Stimulated activated CD4-positive, alpha-beta T cell treated with anti-CD3 and anti-CD28 coated beads, TNF-alpha, amount 100 ng/mL, for 4 hours (primary cell): ENCODE results near the gene MYL10.
"Not testable (repeated sequence)": the region's sequence is repeated elsewhere in the genome, so short reads cannot be mapped to it uniquely, and the experiment has no call there.

Experiments
- DNase-seq, 3 experiments: peaks; one replicate each; pipeline ENCODE4 v3.0.0-alpha.2; 2020; ENCODE audit warnings: low read depth in 3 of 3

The MYL10 gene

GRCh38 chr7:101618916-101619315, 10.2 kb downstream of the MYL10 start:
- DNase-seq: no peak

- DNase-seq: no peak
These were observed 10.8 kb downstream of the MYL10 start for GRCh38 chr7:101618207-101618839.

DNA sequence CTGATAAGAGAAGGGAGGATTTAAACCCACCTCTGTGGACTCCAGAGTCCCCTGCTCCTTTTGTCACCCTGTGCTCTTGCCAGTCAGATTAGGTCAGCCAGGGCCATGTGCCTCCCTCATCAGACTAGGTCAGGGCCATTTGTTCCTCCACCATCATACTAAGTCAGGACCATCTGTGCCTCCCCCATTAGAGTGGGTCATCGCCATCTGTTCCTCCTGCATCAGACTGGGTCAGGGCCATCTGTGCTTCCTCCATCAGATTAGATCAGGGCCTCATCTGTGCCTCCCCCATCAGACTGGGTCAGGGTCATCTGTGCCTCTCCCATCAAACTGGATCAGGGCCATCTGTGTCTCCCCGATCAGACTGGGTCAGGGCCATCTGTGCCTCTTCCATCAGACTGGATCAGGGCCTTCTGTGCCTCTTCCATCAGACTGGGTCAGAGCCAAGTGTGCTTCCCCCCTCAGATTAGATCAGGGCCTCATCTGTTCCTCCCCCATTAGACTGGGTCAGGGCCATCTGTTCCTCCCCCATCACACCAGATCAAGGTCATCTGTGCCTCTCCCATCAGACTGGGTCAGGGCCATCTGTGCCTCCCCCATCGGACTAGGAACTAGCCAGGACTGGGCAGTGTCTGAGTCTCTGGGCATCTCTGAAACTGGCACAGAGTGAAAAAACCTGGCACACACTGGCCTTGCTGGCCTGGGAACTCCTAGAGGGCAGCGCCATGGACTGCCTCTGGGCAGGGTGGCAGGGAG, 11.5 kb downstream of the MYL10 start:
- no peak for DNase-seq

DNA sequence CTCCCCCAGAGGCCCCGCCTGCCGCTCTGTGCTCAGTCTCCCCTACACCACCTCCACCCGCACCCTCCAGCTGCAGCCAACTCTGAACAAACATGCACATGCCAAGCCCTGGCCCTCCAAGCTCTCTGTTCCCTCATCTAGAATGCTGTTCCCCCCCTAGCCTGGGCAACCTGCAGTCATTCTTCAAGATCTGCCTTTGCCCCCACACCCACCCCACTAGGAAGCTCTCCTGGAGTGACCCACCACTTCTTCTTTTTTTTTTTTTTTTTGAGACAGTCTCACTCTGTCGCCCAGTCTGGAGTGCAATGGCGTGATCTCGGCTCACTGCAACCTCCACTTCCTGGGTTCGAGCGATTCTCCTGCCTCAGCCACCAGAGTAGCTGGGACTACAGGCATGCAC, 13.7 kb downstream of the MYL10 start:
- no peak for DNase-seq

DNA sequence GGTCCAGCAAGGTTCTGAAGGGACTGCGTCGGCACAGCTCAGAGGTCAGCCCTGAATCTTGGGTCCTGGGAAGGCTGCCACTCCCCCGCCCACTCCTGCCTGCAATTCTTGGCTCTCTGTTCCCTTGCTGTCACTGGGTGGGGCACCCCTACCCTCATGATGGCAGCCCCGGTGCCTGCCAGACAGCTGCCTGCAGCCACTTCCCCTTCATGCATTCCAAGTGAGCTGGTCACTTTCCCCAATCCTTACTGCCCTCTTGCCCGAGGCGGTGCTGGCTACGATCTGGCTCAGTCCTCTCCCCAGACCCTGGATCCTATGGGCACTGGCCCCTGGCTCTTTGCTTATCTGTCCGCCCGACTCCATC, 14.2 kb downstream of the MYL10 start:
- no peak for DNase-seq

GRCh38 chr7:101614098-101614938, 14.8 kb downstream of the MYL10 start:
- no peak for DNase-seq

DNA sequence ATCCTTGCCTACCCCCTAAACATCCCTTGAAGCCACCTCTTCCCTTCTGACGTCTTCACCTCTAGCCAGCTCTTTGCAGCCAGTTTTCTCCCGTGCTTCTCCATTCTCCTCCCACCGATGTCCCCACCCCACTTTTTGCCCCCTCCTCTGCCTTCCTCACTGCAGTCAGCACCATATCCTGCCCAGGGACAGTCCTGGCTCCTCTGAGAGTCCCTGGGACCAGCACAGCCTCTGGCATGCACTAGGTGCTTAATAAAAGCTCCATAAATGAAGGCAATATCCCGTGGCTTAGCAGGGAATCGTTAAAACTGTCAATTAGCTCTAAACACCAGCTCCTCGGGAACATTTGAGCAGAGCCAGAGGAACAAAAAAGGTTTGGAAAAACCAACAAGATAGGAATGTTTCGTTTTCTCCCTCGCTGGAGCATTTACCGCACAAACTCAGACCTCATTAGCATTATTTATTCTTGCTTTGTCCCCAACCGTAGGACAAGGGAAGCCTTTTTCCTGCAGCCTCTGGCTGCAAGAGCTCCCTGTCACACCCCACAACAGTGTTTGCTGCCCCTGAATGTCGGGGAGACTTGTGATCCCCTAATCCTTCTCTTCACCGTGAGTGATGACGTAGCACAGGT, 16.1 kb downstream of the MYL10 start:
- DNase-seq: no peak

DNA sequence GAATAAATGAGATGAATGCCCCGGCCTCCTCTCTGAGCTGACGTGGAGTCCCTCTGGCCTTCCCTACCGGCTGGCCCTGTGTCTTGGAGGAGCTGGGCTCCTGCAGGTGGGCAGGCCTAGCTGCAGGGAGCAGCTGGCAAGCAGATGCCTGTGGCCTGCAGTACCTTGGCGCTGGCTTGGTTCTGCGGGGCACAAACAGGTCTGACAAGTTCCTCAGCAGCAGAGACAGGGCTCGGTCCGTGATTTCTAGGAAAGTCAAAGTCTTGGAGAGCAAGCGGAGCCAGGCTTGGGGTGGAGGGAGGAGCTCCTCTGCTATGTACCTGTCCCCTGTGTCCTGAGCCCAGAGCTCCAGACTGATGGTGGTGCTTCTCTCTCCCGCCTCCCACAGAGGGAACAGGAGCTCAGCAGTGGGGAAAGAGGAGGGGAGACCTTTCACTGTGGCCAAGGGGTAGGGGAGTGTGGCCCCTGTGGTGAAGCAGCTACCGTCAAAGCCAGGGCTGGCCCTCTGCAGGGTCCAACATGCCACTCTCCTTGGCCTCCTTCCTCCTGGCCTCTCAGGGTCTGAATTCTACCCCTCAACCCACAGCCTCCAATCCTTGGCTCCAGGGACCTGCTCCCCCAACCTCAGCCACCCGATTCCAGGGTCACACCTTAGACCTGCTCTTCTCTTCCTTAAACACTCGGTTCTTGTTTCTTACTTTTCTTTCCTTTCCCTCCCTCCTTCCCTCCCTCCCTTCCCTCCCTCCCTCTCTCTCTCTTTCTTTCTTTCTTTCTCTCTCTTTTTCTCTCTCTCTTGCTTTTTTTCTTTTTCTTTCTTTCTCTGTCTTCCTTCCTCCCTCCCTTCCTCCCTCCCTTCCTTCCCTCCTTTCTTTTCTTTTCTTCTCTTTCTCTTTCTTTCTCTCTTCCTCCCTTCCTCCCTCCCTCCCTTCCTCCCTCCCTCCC, 20.1 kb downstream of the MYL10 start:
- no peak for DNase-seq

DNA sequence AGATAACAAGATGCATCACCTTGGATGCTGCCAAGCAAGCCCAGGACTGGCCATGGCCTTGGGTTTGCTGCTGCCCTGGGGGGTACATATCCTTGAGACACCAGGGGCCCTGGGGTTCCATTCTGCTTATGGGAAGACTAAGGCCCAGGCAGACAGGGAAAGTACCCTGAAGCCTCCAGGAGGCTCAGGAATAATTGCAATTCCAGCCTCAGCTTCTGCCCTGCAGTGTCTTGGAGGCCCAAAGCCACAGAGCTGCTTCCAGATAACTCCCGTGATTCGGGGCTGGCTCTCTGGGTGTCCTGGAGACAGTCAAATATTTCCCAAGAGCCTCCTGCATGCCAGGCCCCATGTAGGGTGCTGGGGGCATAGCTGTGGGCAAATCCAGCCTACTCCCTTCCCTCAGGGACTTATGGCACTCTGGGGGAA, 22.6 kb downstream of the MYL10 start:
- DNase-seq: no peak

- DNase-seq: no peak
These were observed 23.2 kb downstream of the MYL10 start for GRCh38 chr7:101605611-101606497.

- DNase-seq: not testable (repeated sequence)
These were observed 24.2 kb downstream of the MYL10 start for GRCh38 chr7:101604934-101605332.

DNA sequence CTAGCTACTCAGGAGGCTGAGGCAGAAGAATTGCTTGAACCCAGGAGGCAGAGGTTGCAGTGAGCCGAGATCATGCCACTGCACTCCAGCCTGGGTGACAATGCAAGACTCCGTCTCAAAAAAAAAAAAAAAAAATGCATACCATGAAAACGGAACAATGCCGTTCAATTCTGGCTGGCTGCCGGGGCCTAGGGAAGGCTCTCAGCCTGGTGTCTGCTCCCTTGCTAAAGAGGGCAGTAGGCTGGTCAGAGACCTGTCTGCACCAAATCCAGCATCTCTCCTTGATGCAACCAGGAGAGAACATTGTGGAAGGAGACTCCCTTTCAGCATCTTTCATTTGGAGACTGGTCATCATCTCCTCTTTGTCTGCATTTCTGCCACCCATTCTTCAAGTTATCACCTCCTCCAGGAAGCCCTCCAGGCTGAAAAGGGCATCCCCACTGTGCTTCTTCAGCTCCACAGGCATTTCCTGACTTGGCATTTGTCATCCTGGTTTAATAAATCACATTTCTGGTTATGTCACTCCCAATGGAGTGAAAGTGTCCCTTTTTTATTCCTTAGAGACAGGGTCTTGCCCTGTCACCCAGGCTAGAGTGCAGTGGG, 24.7 kb downstream of the MYL10 start:
- DNase-seq: no peak

DNA sequence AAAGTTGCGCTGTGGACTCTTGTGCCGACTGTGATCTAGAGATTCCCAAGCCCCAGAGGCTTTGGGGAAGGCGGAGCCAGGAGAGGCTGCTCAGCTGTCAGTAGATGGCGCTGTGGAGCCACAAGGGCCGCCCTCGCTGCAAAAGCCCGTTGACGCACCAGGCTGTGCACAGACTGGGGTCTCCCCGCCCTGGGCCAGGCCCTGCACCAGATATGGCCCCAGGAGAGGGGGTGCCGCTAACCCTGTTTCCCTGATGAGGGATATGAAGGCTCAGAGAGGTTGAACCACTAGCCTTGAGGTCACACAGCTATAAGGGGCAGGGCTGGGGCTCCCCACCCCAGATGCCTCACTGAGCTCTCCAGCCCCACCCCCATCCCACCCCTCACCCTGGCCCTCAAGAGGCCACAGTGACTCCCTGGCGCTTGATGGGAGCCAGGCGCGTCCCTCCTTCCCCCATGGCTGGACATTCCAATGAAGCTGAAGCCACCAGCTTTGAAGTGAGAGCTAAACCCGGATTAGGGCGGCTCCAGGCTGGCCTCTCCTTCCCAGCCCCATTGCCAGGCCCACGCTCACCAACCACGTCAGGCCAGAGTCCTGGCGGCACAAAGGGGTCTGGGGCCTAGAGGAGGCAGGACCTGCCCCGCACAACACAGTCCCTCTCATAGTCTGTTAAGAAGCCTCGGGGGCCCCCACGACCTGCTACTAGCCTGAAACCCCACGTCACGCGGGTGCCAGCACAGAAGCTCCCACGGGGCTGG, 26.4 kb downstream of the MYL10 start:
- peak; percentile 26 to 51 (median 26) for DNase-seq

- DNase-seq: no peak
These were observed 27.0 kb downstream of the MYL10 start for GRCh38 chr7:101602082-101602481.

GRCh38 chr7:101599787-101600186, 29.3 kb downstream of the MYL10 start:
- no peak for DNase-seq

DNA sequence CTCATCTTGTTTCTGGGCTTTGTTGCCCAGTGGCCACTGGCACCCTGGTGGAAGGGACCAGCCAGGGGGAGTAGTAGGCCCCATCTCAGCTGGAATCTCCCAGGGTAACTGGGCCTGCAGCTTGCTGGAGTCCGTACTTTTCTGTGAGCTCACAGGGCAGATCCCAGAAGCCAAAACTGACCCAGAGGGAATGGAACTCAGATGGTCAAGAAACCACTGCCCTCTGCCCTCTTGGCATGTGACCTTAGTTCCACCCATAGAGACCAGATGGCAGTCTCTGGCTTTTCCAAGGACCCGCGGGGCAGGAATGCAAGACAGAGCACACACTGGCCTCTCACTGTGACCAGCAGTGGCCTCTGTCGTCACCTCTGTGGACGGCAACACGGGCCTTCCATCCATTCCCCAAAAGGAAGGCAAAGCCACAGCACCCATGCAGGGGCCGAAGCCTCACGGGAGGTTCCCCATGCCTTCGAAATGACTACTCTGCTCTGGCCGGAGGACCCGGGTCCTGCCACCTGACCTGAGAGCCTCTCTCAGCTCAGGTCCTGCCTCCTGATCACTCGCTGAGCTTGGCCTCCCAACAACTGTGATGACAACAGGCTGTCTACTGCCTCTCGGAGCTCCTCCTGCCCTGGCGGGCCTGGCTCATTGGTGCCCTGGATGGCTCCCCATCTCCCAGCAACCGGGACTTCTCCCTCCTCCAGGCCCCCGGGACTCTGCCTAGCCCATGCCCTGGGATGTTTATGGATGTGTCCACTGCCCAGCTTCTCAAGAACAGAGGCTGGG, 29.9 kb downstream of the MYL10 start:
- no peak for DNase-seq

DNA sequence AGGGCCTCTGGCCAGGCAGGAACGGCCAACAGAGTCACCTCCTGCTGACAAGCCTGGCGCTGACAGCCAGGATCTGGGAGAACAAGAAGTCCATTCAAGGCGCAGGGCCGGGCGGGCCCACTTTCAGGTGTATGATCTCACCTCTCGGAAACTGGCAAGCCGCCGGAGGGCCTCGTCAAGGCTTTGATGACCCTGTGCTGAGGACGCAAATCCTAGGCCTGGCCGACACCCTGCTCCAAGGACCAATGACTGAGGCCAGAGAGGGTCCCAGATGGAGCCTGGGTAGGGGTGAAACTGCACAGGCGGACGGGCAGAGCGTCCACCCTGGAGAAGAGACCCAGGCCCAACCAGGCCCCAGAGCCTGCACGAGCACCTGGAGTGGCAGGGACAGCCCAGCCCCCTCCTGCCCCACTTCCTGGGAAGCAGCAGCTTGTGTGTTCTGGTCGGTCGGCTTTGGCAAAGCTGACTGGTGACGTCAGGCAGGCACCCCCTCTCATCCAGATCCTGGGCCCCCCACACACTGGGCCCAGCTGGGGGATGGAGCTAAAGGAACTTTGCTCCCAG, 30.6 kb downstream of the MYL10 start:
- no peak for DNase-seq

DNA sequence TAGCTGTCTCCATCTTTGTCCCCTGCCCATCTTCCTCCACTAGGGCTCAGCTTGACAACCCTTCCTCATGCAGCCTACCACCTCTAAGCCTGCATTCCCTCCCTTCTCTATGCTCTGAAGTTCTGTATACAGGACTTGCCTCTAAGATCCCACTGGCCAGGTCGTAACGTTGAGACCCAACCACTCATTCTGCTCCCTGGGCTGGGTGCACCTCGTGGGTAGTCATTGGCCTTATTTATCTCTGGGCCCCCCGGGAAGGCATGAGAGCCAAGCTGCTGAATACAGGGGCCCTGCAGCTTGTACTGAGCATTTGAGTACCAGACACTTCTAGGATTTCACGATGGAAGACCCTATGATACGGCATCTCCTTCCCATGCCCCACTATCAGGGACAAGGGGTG, 31.2 kb downstream of the MYL10 start:
- DNase-seq: no peak
